IPS-18c (cell line): ENCODE measurements around the gene ZKSCAN7.
"Not testable (repeated sequence)": the region's sequence is repeated elsewhere in the genome, so short reads cannot be mapped to it uniquely, and the experiment has no call there.

Experiments used
- H3K4me3 ChIP-seq: 2 replicates; pipeline ENCODE4 v1.7.0; 2013; ENCODE audit warnings: low read depth, mild to moderate bottlenecking, low read length, moderate library complexity; ENCODE audit not compliant: insufficient read depth
- H3K9me3 ChIP-seq: one replicate; pipeline ENCODE4 v1.6.1; 2013; ENCODE audit warnings: mild to moderate bottlenecking, low read length, moderate library complexity; ENCODE audit not compliant: control insufficient read depth, insufficient read depth

The ZKSCAN7 gene

DNA sequence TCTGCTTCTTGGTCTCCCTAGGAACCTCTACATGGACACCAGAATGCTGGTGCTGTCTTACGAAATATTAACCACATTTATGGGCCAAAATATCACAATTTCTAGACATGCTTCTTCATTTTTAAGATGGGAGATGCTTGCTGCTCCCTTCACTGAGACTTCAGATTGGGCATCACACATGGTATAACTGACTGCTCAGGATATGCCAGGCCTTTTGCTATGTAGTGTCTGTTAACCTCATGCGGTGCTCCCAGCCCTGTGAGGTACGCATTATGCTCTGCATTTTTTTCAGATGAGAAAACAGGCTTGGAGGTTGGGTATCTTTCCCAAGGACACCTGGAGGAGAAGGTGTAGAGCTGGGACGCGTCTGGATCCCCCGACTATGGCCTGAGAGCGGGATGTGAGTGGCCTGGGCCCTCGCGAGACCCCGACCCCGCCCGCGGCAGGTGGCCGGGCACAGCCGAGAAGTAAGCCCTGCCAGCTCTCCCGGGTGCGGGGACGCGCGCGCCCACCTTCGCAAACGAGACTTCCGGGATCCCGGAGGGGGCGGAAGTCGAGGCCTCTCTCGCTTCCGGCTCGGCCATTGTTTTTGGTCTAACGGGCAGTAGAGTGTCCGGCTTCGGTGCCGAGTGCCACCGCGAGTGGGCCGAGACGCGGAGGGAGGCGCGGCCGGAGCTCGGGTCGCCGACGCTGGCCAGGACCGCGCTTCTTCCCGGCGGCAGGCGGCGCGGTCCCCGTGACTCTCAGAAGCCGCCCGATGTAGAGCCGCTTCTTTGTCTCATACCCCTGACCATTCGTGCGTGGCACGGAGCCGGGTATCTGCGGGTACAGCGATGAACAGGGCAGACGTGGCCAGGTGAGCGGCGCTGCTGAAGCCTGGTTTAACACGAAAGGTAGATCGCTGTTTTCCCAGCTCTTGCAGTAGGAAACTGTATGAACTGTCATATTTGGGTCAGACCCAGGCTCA is at the start of gene ZKSCAN7:
Gene ZKSCAN7 (plus strand): TSS at position 568 of the 967 bp plus-strand sequence. CDS start 1,855 bp downstream, outside the sequence.
- Histone ChIP-seq H3K4me3 (peak within 1 kb of the TSS; percentile 69), H3K9me3 (no peaks in the 10 kb centered on the region)

- no peak overlapping the region for H3K4me3 ChIP-seq
- peaks cover 2% of the 10 kb centered on the region for H3K9me3 ChIP-seq
Measured at GRCh38 chr3:44506556-44506955, 48.4 kb upstream of the ZKSCAN7 start.

DNA sequence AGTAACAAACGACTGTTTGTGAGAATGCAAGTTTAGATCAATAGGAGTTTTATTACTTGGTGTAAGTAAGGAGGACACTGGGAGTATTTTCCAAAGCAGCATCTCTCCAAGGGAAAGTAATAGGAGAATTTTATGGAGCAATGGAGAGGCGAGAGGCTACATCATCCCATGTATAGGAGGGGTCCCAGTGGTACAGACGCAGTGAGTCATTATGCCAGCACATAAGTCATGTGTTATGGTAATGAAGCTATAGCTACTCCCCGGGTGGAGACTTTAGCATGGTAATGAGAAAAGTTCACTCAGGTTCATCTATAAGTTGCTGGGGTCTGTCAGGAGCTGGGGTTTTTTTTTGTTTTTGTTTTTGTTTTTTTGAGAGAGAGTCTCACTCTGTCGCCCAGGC is 48.0 kb upstream of the ZKSCAN7 start:
- Histone ChIP-seq H3K9me3 (no peaks in the 10 kb centered on the region), H3K4me3 (no peak overlapping the region)

DNA sequence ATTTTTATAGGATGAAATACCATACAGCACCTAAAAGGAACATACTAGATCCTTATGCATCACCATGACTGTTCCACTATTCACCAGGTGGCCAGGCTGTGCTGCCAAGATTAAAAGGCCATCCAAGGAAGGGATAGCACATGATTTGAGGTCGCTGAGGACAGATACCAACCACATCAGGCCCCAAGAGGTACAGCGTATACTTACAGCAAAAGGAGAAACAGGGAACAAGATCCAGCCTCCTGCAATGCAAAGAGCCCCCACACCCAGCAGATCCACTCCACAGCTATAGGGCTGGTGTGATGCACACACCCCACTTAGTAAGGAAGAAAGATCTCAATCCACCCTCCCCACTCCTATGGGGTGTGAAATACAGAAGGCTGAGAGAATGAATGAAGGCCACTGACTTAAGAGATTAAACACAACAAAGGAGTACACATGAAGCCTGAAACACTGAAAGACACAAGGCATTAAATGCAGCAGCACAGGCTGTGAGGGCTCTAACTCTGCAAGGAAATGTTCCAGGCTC is 45.5 kb upstream of the ZKSCAN7 start:
- no peaks in the 10 kb centered on the region for H3K9me3 ChIP-seq
- H3K4me3 ChIP-seq: peak overlapping the region; percentile 51

- peak overlapping the region; percentile 51 for H3K4me3 ChIP-seq
Measured at GRCh38 chr3:44510000-44510368, 45.0 kb upstream of the ZKSCAN7 start.

DNA sequence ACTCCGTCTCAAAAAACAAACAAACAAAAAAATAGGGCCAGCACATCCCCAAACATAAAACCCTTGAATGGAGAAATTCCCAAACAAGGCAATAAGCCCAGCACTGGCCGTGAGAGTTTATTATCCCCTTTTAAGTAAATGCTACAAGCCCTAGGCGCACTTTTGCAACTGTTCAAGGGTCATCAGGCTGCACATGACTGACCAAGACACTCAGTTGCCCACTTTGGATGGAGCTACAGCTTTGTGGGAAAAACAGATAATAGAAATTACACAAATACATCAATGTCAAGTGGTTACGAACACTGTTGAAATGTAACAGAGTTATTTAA is 43.8 kb upstream of the ZKSCAN7 start:
- Histone ChIP-seq H3K4me3 (peak overlapping the region; percentile 79; the same call in 1 of the 2 replicates), H3K9me3 (no peaks in the 10 kb centered on the region)

More at GRCh38 chr3:44510000-44510368, 45.0 kb upstream of the ZKSCAN7 start:
- H3K9me3 ChIP-seq: no peaks in the 10 kb centered on the region

DNA sequence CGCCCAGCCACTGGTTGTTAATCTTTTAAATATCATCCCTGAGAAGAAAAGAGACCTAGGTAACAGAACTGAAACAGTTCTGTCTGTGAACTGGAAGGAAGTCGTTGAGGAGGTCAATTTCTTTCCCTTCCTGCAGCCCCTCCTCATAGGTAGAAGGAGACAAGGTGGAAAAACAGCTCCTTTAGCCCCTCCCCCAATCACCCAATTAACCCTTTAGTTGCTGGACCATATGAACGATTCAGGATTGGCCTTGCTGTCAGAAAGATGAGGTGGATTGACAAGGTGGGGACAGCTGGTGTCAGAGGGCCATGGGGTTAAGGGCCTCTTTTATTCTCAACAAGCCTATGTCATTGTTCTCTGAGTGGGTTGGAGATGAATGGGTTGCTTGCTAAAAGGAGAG is 41.5 kb upstream of the ZKSCAN7 start:
- H3K9me3 ChIP-seq: no peaks in the 10 kb centered on the region

GRCh38 chr3:44516230-44516629 is 38.8 kb upstream of the ZKSCAN7 start:
- H3K4me3 ChIP-seq: no peak overlapping the region
- H3K9me3 ChIP-seq: no peaks in the 10 kb centered on the region

More for the DNA sequence above, 41.5 kb upstream of the ZKSCAN7 start:
- H3K4me3 ChIP-seq: no peak overlapping the region

DNA sequence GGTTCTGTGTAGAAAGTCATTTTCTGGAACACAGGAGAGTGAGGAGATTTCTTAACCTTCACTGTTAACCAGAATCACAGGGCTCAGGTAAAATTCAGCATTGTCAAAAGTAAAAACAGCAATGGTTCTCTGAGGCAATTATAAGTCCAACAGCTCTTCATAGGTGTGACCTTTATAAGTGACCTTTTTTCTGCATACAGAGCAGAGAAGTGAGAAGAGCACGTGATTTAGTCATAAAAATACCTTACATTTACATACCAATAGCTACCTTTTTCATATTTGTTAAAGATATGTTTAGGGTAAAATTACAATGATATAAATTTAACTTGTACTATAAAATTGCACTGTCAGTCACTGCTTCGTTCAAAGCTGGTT is 36.2 kb upstream of the ZKSCAN7 start:
- no peak overlapping the region for H3K4me3 ChIP-seq
- no peaks in the 10 kb centered on the region for H3K9me3 ChIP-seq

- Histone ChIP-seq H3K4me3 (no peak overlapping the region), H3K9me3 (no peaks in the 10 kb centered on the region)
Measured at GRCh38 chr3:44521721-44522120, 33.3 kb upstream of the ZKSCAN7 start.

DNA sequence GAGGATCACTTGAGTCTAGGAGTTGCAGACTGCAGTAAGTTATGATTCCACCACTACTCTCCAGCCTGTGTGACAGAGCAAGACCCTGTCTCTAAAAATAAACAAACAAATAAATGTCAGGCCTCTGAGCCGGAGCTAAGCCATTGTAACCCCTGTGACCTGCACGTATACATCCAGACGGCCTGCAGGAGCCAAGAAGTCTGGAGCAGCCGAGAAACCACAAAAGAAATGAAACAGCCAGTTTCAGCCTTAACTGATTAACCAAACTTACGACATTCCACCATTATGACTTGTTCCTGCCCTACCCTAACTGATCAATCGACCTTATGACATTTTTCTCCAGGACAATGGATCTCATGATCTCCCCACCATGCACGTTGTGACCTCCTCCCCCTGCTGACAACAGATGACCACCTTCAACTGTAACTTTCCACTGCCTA is 32.5 kb upstream of the ZKSCAN7 start:
- Histone ChIP-seq H3K4me3 (no peak overlapping the region), H3K9me3 (no peaks in the 10 kb centered on the region)

- no peak overlapping the region for H3K4me3 ChIP-seq
- H3K9me3 ChIP-seq: peaks cover 2% of the 10 kb centered on the region
Measured at GRCh38 chr3:44525060-44525459, 29.9 kb upstream of the ZKSCAN7 start.

DNA sequence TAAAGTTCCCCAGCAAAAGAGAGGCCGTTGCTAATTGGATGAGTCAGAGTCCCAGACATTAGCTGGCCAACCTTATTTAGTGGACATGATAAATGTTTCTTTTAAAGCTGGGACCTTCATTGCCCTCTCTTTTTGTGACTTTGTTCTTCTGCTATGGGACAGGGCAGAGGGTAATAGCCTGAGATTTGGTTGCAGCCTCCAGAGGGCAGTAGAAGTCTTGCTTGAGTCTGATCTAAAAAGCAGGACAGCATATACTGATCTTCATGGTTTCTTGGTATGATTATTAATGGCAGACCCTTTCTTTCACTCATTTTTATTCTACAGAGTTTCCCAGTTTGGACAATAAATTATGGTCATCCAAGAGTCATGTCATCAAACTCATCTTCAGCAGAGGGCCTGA is 25.1 kb upstream of the ZKSCAN7 start:
- Histone ChIP-seq H3K9me3 (peaks cover 6% of the 10 kb centered on the region), H3K4me3 (no peak overlapping the region)

- Histone ChIP-seq H3K9me3 (peaks cover 6% of the 10 kb centered on the region), H3K4me3 (no peak overlapping the region)
Measured at GRCh38 chr3:44530911-44531310, 24.1 kb upstream of the ZKSCAN7 start.

DNA sequence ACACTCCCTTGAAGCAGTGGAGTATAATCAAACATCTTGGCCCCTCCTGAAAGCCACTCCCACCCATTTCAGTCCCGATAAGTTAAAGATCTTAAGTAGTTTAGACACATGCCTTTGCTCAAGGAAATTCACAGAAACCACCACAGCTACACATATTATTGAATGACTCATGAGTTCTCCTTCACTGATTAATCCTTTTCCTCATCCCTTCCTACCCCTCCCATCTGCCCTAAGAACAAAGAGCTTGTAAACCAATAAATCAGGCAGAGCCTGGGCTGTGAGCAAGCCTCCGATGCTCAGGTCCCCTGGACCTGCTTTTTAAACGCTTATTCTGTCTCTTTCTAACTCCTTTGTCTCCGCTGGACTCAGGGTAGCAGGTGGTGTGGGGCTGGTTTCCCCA is 20.3 kb upstream of the ZKSCAN7 start:
- H3K9me3 ChIP-seq, H3K4me3 ChIP-seq: not testable (repeated sequence)

GRCh38 chr3:44535364-44535763 is 19.6 kb upstream of the ZKSCAN7 start:
- Histone ChIP-seq H3K4me3 (no peak overlapping the region), H3K9me3 (peaks cover 4% of the 10 kb centered on the region)

DNA sequence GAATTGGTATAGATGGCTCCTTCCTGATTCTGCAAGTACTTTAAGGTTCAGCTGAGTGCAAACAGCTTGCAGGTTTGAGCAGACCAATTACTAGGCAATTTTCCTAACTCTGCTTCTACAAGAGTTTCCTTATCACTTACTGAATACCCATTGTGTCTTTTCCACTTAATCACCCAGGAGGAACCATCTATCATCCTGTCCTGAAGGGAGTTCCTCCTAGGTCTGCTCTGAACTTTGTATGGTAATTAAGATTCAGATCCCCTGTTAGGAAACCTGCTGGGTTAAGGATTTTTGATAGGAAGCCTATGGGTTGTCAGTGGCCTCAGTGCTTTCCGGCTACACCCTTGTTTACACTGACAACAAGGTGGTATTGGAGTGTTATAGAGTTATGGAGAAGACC is 10.2 kb upstream of the ZKSCAN7 start:
- H3K4me3 ChIP-seq, H3K9me3 ChIP-seq: not testable (repeated sequence)

GRCh38 chr3:44555723-44556122 is 730 bp downstream of the ZKSCAN7 start:
- peak overlapping the region; percentile 69 for H3K4me3 ChIP-seq
- H3K9me3 ChIP-seq: no peaks in the 10 kb centered on the region
